GM12878 (cell line): ENCODE results near the gene SEC11C. TPM values are rescaled to one million over a fixed set of nuclear protein-coding genes. Genes with fewer than 3 reads are reported as not detected.
A peak's percentile ranks its signal among the peaks of the same experiment; 100 is the strongest.

Experiments
- BMI1 ChIP-seq: fragments of 450-650 bp; IDR thresholded peaks from 2 replicates; pipeline ENCODE4 v1.6.1; 2016; ENCODE audit warnings: mild to moderate bottlenecking, moderate library complexity, borderline replicate concordance
- CEBPB ChIP-seq, 2 experiments: fragments of 150-350 bp in 1 of 2; IDR thresholded peaks; 2 replicates each; pipeline ENCODE4 v1.6.1; 2012 to 2014; ENCODE audit warnings: low read depth in 2 of 2, low read length in 2 of 2, borderline replicate concordance in 1 of 2, inconsistent platforms in 1 of 2
- ELK1 ChIP-seq: IDR thresholded peaks from 2 replicates; pipeline ENCODE4 v1.6.1; 2012; ENCODE audit warnings: low read depth, low read length, improper control_type of control experiment
- HCFC1 ChIP-seq: fragments of 150-350 bp; IDR thresholded peaks from 2 replicates; pipeline ENCODE4 v1.6.1; 2014; ENCODE audit warnings: low read length
- JUNB ChIP-seq: IDR thresholded peaks from 2 replicates; pipeline ENCODE4 v1.6.1; 2016; ENCODE audit warnings: antibody characterized with exemption, mild to moderate bottlenecking
- MEF2A ChIP-seq: IDR thresholded peaks from 2 replicates; pipeline ENCODE4 v1.6.1; 2011; ENCODE audit warnings: low read depth, mild to moderate bottlenecking, low read length, moderate library complexity; ENCODE audit not compliant: insufficient read depth
- MEF2B ChIP-seq: fragments of 450-650 bp; IDR thresholded peaks from 2 replicates; pipeline ENCODE4 v1.6.1; 2018; ENCODE audit warnings: mild to moderate bottlenecking, moderate library complexity; ENCODE audit not compliant: partially characterized antibody, poor library complexity, severe bottlenecking
- NFYB ChIP-seq: IDR thresholded peaks from 2 replicates; pipeline ENCODE4 v1.6.1; 2011; ENCODE audit warnings: low read depth, mild to moderate bottlenecking, low read length, improper control_type of control experiment, moderate library complexity; ENCODE audit not compliant: insufficient read depth
- PAX5 ChIP-seq: IDR thresholded peaks from 2 replicates; pipeline ENCODE4 v1.6.1; 2011; ENCODE audit warnings: low read depth, low read length, borderline replicate concordance
- RBBP5 ChIP-seq: fragments of 200-600 bp; sonication (generic); conservative IDR thresholded peaks from 2 replicates; pipeline ENCODE4 v1.6.1; 2016
- RUNX3 ChIP-seq: IDR thresholded peaks from 2 replicates; pipeline ENCODE4 v1.6.1; 2012; ENCODE audit warnings: low read length, inconsistent platforms
- ZBTB11 ChIP-seq: fragments of 450-650 bp; formaldehyde crosslinking; IDR thresholded peaks from 2 replicates; pipeline ENCODE4 v1.5.0; 2022; ENCODE audit warnings: mild to moderate bottlenecking, missing genetic modification characterization
- ZSCAN29 ChIP-seq: fragments of 450-650 bp; IDR thresholded peaks from 2 replicates; pipeline ENCODE4 v1.6.1; 2017; ENCODE audit warnings: mild to moderate bottlenecking, moderate library complexity
- polyA plus RNA-seq, 11 experiments: library from polyadenylated mRNA; depleted of rRNA in 4 of 11; unstranded in 6 of 11; stranded (reverse) in 5 of 11; fragments of >200 nt; fragmentation: Nextera tagmentation in 4 of 11; fragmentation: Illumina TruSeq in 1 of 11; extraction: Ambion mirVana in 4 of 11; extraction: Trizol in 1 of 11; gene quantifications; 1 replicate in 1 of 11; 2 replicates in 10 of 11; pipeline versions ENCODE4 v1.2.1 to v1.2.3, GENCODE V29; 2011 to 2016; ENCODE audit warnings: inconsistent platforms in 2 of 11, missing spikeins in 2 of 11, low read depth in 1 of 11
- total RNA-seq, 4 experiments: library from RNA; depleted of rRNA in 3 of 4; stranded (reverse); fragments of >200 nt in 3 of 4; fragmentation: Illumina TruSeq in 1 of 4; extraction: Trizol in 1 of 4; gene quantifications; 2 replicates each; pipeline versions ENCODE4 v1.2.1 to v1.2.3, GENCODE V29; 2013 to 2021
- TF ChIP-seq, protein P1 (sequence below): IDR thresholded peaks from 2 replicates; pipeline ENCODE4 v1.6.1; 2012; ENCODE audit warnings: low read length, inconsistent platforms
- TF ChIP-seq, protein P2 (sequence below): fragments of 450-650 bp; IDR thresholded peaks from 2 replicates; pipeline ENCODE4 v1.6.1; 2017; ENCODE audit warnings: low read depth, mild to moderate bottlenecking, moderate library complexity

The SEC11C gene
- total and polyA plus RNA-seq, 10 of the 15 experiments (the other 5 are each of a cell fraction or from before 2014, with no cell fraction given), result 124 to 649 (median 211) TPM

DNA sequence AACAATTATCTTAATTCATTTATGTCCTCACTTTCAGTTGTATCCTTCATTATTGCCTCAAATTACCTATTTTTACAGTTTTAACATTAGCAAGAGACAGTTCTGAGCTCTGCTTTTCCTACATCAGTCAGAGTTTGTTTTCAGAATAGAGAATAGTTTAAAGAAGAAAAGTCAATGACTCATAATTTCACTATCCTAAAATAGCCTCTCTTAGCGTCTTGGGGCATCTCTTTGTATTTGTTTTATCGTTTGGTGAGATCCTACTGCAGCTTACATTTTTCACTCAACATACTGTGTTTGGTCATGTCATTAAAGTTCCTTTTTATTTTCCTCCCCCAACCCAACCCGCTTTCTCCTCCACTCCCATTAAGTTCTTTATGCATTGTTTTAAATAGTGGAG is 3.8 kb downstream of the SEC11C start (continued):
- TF ChIP-seq, protein P1, sequence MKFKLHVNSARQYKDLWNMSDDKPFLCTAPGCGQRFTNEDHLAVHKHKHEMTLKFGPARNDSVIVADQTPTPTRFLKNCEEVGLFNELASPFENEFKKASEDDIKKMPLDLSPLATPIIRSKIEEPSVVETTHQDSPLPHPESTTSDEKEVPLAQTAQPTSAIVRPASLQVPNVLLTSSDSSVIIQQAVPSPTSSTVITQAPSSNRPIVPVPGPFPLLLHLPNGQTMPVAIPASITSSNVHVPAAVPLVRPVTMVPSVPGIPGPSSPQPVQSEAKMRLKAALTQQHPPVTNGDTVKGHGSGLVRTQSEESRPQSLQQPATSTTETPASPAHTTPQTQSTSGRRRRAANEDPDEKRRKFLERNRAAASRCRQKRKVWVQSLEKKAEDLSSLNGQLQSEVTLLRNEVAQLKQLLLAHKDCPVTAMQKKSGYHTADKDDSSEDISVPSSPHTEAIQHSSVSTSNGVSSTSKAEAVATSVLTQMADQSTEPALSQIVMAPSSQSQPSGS, result no peak; the same call in none of the 2 replicates
- TF ChIP-seq PAX5 (no peak), BMI1 (no peak), RBBP5 (no peak), JUNB (peak; percentile 81), CEBPB (IDR thresholded peaks at IDR 0.05; ENCODE audit: borderline replicate concordance in 1 of 2, low read depth in 2 of 2, low read length in 2 of 2) (0 out of 4 replicates have a peak, but pooled peaks of 1 of the 2 experiments have one; percentile 24), RUNX3 (peak; percentile 27; the same call in 1 of the 2 replicates), ELK1 (no peak), HCFC1 (no peak), NFYB (no peak), ZBTB11 (CRISPR knock-in tag) (no peak), ZSCAN29 (no peak), MEF2A (peak; percentile 98), MEF2B (peak; percentile 82)
- TF ChIP-seq, protein P2, sequence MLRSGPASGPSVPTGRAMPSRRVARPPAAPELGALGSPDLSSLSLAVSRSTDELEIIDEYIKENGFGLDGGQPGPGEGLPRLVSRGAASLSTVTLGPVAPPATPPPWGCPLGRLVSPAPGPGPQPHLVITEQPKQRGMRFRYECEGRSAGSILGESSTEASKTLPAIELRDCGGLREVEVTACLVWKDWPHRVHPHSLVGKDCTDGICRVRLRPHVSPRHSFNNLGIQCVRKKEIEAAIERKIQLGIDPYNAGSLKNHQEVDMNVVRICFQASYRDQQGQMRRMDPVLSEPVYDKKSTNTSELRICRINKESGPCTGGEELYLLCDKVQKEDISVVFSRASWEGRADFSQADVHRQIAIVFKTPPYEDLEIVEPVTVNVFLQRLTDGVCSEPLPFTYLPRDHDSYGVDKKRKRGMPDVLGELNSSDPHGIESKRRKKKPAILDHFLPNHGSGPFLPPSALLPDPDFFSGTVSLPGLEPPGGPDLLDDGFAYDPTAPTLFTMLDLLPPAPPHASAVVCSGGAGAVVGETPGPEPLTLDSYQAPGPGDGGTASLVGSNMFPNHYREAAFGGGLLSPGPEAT, result no peak
